HG03378 (cell line): ENCODE data around the gene IL1RAPL1.
"Not testable (repeated sequence)": the region's sequence is repeated elsewhere in the genome, so short reads cannot be mapped to it uniquely, and the experiment has no call there.

ENCODE experiments used
- ATAC-seq: cut with Tn5 transposase; IDR thresholded peaks from one replicate; pipeline ENCODE4 v1.9.1; 2021; ENCODE audit warnings: mild to moderate bottlenecking, moderate library complexity; ENCODE audit not compliant: unreplicated experiment

The IL1RAPL1 gene

GRCh38 chrX:29083823-29084222, 496.6 kb downstream of the IL1RAPL1 start:
- no peak for ATAC-seq

- no peak for ATAC-seq
Measured at GRCh38 chrX:29090811-29091210, 503.6 kb downstream of the IL1RAPL1 start.

GRCh38 chrX:29107231-29107630, 520.0 kb downstream of the IL1RAPL1 start:
- no peak for ATAC-seq

GRCh38 chrX:29110041-29110440, 522.8 kb downstream of the IL1RAPL1 start:
- ATAC-seq: no peak

- ATAC-seq: no peak
Measured at GRCh38 chrX:29113221-29113620, 526.0 kb downstream of the IL1RAPL1 start.

- not testable (repeated sequence) for ATAC-seq
Measured at GRCh38 chrX:29122817-29123216, 535.6 kb downstream of the IL1RAPL1 start.

- ATAC-seq: no peak
Measured at GRCh38 chrX:29130905-29131304, 543.7 kb downstream of the IL1RAPL1 start.

- no peak for ATAC-seq
Measured at GRCh38 chrX:29136904-29137303, 549.7 kb downstream of the IL1RAPL1 start.

- ATAC-seq: no peak
Measured at GRCh38 chrX:29138003-29138402, 550.8 kb downstream of the IL1RAPL1 start.

GRCh38 chrX:29143356-29143755, 556.1 kb downstream of the IL1RAPL1 start:
- no peak for ATAC-seq

- ATAC-seq: no peak
Measured at GRCh38 chrX:29143756-29144155, 556.5 kb downstream of the IL1RAPL1 start.

- no peak for ATAC-seq
Measured at GRCh38 chrX:29145316-29145715, 558.1 kb downstream of the IL1RAPL1 start.

- no peak for ATAC-seq
Measured at GRCh38 chrX:29148511-29148910, 561.3 kb downstream of the IL1RAPL1 start.

- ATAC-seq: no peak
Measured at GRCh38 chrX:29155286-29155685, 568.0 kb downstream of the IL1RAPL1 start.

- ATAC-seq: no peak
Measured at GRCh38 chrX:29172880-29173279, 585.6 kb downstream of the IL1RAPL1 start.

GRCh38 chrX:29187264-29187663, 600.0 kb downstream of the IL1RAPL1 start:
- no peak for ATAC-seq

- no peak for ATAC-seq
Measured at GRCh38 chrX:29196501-29196900, 609.3 kb downstream of the IL1RAPL1 start.

GRCh38 chrX:29215251-29215650, 628.0 kb downstream of the IL1RAPL1 start:
- ATAC-seq: no peak

GRCh38 chrX:29225670-29226069, 638.4 kb downstream of the IL1RAPL1 start:
- no peak for ATAC-seq

- no peak for ATAC-seq
Measured at GRCh38 chrX:29229802-29230201, 642.6 kb downstream of the IL1RAPL1 start.

GRCh38 chrX:29231800-29232199, 644.6 kb downstream of the IL1RAPL1 start:
- ATAC-seq: no peak

GRCh38 chrX:29233592-29234183, 646.4 kb downstream of the IL1RAPL1 start:
- ATAC-seq: no peak

GRCh38 chrX:29237972-29238371, 650.7 kb downstream of the IL1RAPL1 start:
- ATAC-seq: no peak
